ENCODE data around the gene RYR3.

RYR3 gene

GRCh38 chr15:33517944-33518343 is 207.2 kb downstream of the RYR3 start:
- H3K27me3 ChIP-seq (ENCODE audit: low read depth, low read length): no peaks in the 10 kb centered on the region
- no peak overlapping the region for H3K27ac ChIP-seq (ENCODE audit: low read length)
- H3K4me3 ChIP-seq (ENCODE audit: low read depth in 1 of 2, low read length in 2 of 2): no peak overlapping the region
- no peaks in the 10 kb centered on the region for H3K36me3 ChIP-seq (ENCODE audit: control insufficient read depth in 1 of 2, insufficient read depth in 2 of 2, low read length in 2 of 2)
- H3K4me1 ChIP-seq (ENCODE audit: control insufficient read depth in 1 of 2, insufficient read depth in 2 of 2, low read length in 2 of 2): no peaks in the 10 kb centered on the region
- H3K9me3 ChIP-seq (ENCODE audit: control insufficient read depth in 1 of 2, low read length in 2 of 2): no peaks in the 10 kb centered on the region

GRCh38 chr15:33518421-33518820 is 207.7 kb downstream of the RYR3 start:
- no peaks in the 10 kb centered on the region for H3K9me3 ChIP-seq (ENCODE audit: control insufficient read depth in 1 of 2, low read length in 2 of 2)
- H3K27ac ChIP-seq (ENCODE audit: low read length): no peak overlapping the region

GRCh38 chr15:33524274-33524673 is 213.5 kb downstream of the RYR3 start:
- Histone ChIP-seq H3K36me3 (ENCODE audit: control insufficient read depth in 1 of 2, insufficient read depth in 2 of 2, low read length in 2 of 2) (no peaks in the 10 kb centered on the region), H3K4me1 (ENCODE audit: control insufficient read depth in 1 of 2, insufficient read depth in 2 of 2, low read length in 2 of 2) (no peaks in the 10 kb centered on the region), H3K4me3 (ENCODE audit: low read depth in 1 of 2, low read length in 2 of 2) (no peak overlapping the region), H3K9me3 (ENCODE audit: control insufficient read depth in 1 of 2, low read length in 2 of 2) (no peaks in the 10 kb centered on the region), H3K27ac (ENCODE audit: low read length) (no peak overlapping the region), H3K27me3 (ENCODE audit: low read depth, low read length) (no peaks in the 10 kb centered on the region)

More at GRCh38 chr15:33518421-33518820, 207.7 kb downstream of the RYR3 start:
- no peaks in the 10 kb centered on the region for H3K36me3 ChIP-seq (ENCODE audit: control insufficient read depth in 1 of 2, insufficient read depth in 2 of 2, low read length in 2 of 2)
- no peaks in the 10 kb centered on the region for H3K4me1 ChIP-seq (ENCODE audit: control insufficient read depth in 1 of 2, insufficient read depth in 2 of 2, low read length in 2 of 2)
- no peak overlapping the region for H3K4me3 ChIP-seq (ENCODE audit: low read depth in 1 of 2, low read length in 2 of 2)
- H3K27me3 ChIP-seq (ENCODE audit: low read depth, low read length): no peaks in the 10 kb centered on the region

- Histone ChIP-seq H3K36me3 (ENCODE audit: control insufficient read depth in 1 of 2, insufficient read depth in 2 of 2, low read length in 2 of 2) (no peaks in the 10 kb centered on the region), H3K9me3 (ENCODE audit: control insufficient read depth in 1 of 2, low read length in 2 of 2) (no peaks in the 10 kb centered on the region), H3K4me3 (ENCODE audit: low read depth in 1 of 2, low read length in 2 of 2) (no peak overlapping the region), H3K27me3 (ENCODE audit: low read depth, low read length) (no peaks in the 10 kb centered on the region), H3K27ac (ENCODE audit: low read length) (no peak overlapping the region), H3K4me1 (ENCODE audit: control insufficient read depth in 1 of 2, insufficient read depth in 2 of 2, low read length in 2 of 2) (no peaks in the 10 kb centered on the region)
Measured at GRCh38 chr15:33526532-33526931, 215.8 kb downstream of the RYR3 start.

- H3K4me1 ChIP-seq (ENCODE audit: control insufficient read depth in 1 of 2, insufficient read depth in 2 of 2, low read length in 2 of 2): no peaks in the 10 kb centered on the region
- no peak overlapping the region for H3K4me3 ChIP-seq (ENCODE audit: low read depth in 1 of 2, low read length in 2 of 2)
- H3K27me3 ChIP-seq (ENCODE audit: low read depth, low read length): no peaks in the 10 kb centered on the region
- no peak overlapping the region for H3K27ac ChIP-seq (ENCODE audit: low read length)
- H3K9me3 ChIP-seq (ENCODE audit: control insufficient read depth in 1 of 2, low read length in 2 of 2): no peaks in the 10 kb centered on the region
- H3K36me3 ChIP-seq (ENCODE audit: control insufficient read depth in 1 of 2, insufficient read depth in 2 of 2, low read length in 2 of 2): no peaks in the 10 kb centered on the region
Measured at GRCh38 chr15:33533197-33533596, 222.4 kb downstream of the RYR3 start.

GRCh38 chr15:33534642-33535041 is 223.9 kb downstream of the RYR3 start:
- Histone ChIP-seq H3K27me3 (ENCODE audit: low read depth, low read length) (no peaks in the 10 kb centered on the region), H3K4me3 (ENCODE audit: low read depth in 1 of 2, low read length in 2 of 2) (no peak overlapping the region), H3K4me1 (ENCODE audit: control insufficient read depth in 1 of 2, insufficient read depth in 2 of 2, low read length in 2 of 2) (no peaks in the 10 kb centered on the region), H3K9me3 (ENCODE audit: control insufficient read depth in 1 of 2, low read length in 2 of 2) (no peaks in the 10 kb centered on the region), H3K36me3 (ENCODE audit: control insufficient read depth in 1 of 2, insufficient read depth in 2 of 2, low read length in 2 of 2) (no peaks in the 10 kb centered on the region), H3K27ac (ENCODE audit: low read length) (no peak overlapping the region)

GRCh38 chr15:33535135-33535534 is 224.4 kb downstream of the RYR3 start:
- Histone ChIP-seq H3K9me3 (ENCODE audit: control insufficient read depth in 1 of 2, low read length in 2 of 2) (no peaks in the 10 kb centered on the region), H3K36me3 (ENCODE audit: control insufficient read depth in 1 of 2, insufficient read depth in 2 of 2, low read length in 2 of 2) (no peaks in the 10 kb centered on the region), H3K4me1 (ENCODE audit: control insufficient read depth in 1 of 2, insufficient read depth in 2 of 2, low read length in 2 of 2) (no peaks in the 10 kb centered on the region), H3K4me3 (ENCODE audit: low read depth in 1 of 2, low read length in 2 of 2) (no peak overlapping the region), H3K27ac (ENCODE audit: low read length) (no peak overlapping the region), H3K27me3 (ENCODE audit: low read depth, low read length) (no peaks in the 10 kb centered on the region)

- no peaks in the 10 kb centered on the region for H3K27me3 ChIP-seq (ENCODE audit: low read depth, low read length)
- no peak overlapping the region for H3K4me3 ChIP-seq (ENCODE audit: low read depth in 1 of 2, low read length in 2 of 2)
- no peaks in the 10 kb centered on the region for H3K36me3 ChIP-seq (ENCODE audit: control insufficient read depth in 1 of 2, insufficient read depth in 2 of 2, low read length in 2 of 2)
- no peaks in the 10 kb centered on the region for H3K9me3 ChIP-seq (ENCODE audit: control insufficient read depth in 1 of 2, low read length in 2 of 2)
- H3K27ac ChIP-seq (ENCODE audit: low read length): no peak overlapping the region
- H3K4me1 ChIP-seq (ENCODE audit: control insufficient read depth in 1 of 2, insufficient read depth in 2 of 2, low read length in 2 of 2): no peaks in the 10 kb centered on the region
Measured at GRCh38 chr15:33539825-33540573, 229.2 kb downstream of the RYR3 start.

GRCh38 chr15:33543957-33544356 is 233.2 kb downstream of the RYR3 start:
- Histone ChIP-seq H3K4me3 (ENCODE audit: low read depth in 1 of 2, low read length in 2 of 2) (no peak overlapping the region), H3K9me3 (ENCODE audit: control insufficient read depth in 1 of 2, low read length in 2 of 2) (no peaks in the 10 kb centered on the region), H3K27me3 (ENCODE audit: low read depth, low read length) (no peaks in the 10 kb centered on the region), H3K36me3 (ENCODE audit: control insufficient read depth in 1 of 2, insufficient read depth in 2 of 2, low read length in 2 of 2) (no peaks in the 10 kb centered on the region), H3K4me1 (ENCODE audit: control insufficient read depth in 1 of 2, insufficient read depth in 2 of 2, low read length in 2 of 2) (no peaks in the 10 kb centered on the region), H3K27ac (ENCODE audit: low read length) (no peak overlapping the region)

- Histone ChIP-seq H3K27ac (ENCODE audit: low read length) (no peak overlapping the region), H3K27me3 (ENCODE audit: low read depth, low read length) (no peaks in the 10 kb centered on the region), H3K9me3 (ENCODE audit: control insufficient read depth in 1 of 2, low read length in 2 of 2) (no peaks in the 10 kb centered on the region), H3K36me3 (ENCODE audit: control insufficient read depth in 1 of 2, insufficient read depth in 2 of 2, low read length in 2 of 2) (no peaks in the 10 kb centered on the region), H3K4me3 (ENCODE audit: low read depth in 1 of 2, low read length in 2 of 2) (no peak overlapping the region), H3K4me1 (ENCODE audit: control insufficient read depth in 1 of 2, insufficient read depth in 2 of 2, low read length in 2 of 2) (no peaks in the 10 kb centered on the region)
Measured at GRCh38 chr15:33545866-33546265, 235.1 kb downstream of the RYR3 start.

- no peaks in the 10 kb centered on the region for H3K4me1 ChIP-seq (ENCODE audit: control insufficient read depth in 1 of 2, insufficient read depth in 2 of 2, low read length in 2 of 2)
Measured at GRCh38 chr15:33547876-33548275, 237.1 kb downstream of the RYR3 start.

GRCh38 chr15:33551860-33552259 is 241.1 kb downstream of the RYR3 start:
- H3K27ac ChIP-seq (ENCODE audit: low read length): no peak overlapping the region
- no peaks in the 10 kb centered on the region for H3K36me3 ChIP-seq (ENCODE audit: control insufficient read depth in 1 of 2, insufficient read depth in 2 of 2, low read length in 2 of 2)
- no peak overlapping the region for H3K4me3 ChIP-seq (ENCODE audit: low read depth in 1 of 2, low read length in 2 of 2)
- H3K27me3 ChIP-seq (ENCODE audit: low read depth, low read length): no peaks in the 10 kb centered on the region
- H3K9me3 ChIP-seq (ENCODE audit: control insufficient read depth in 1 of 2, low read length in 2 of 2): no peaks in the 10 kb centered on the region
- no peaks in the 10 kb centered on the region for H3K4me1 ChIP-seq (ENCODE audit: control insufficient read depth in 1 of 2, insufficient read depth in 2 of 2, low read length in 2 of 2)

More at GRCh38 chr15:33547876-33548275, 237.1 kb downstream of the RYR3 start:
- H3K9me3 ChIP-seq (ENCODE audit: control insufficient read depth in 1 of 2, low read length in 2 of 2): no peaks in the 10 kb centered on the region
- H3K36me3 ChIP-seq (ENCODE audit: control insufficient read depth in 1 of 2, insufficient read depth in 2 of 2, low read length in 2 of 2): no peaks in the 10 kb centered on the region
- H3K4me3 ChIP-seq (ENCODE audit: low read depth in 1 of 2, low read length in 2 of 2): no peak overlapping the region
- no peaks in the 10 kb centered on the region for H3K27me3 ChIP-seq (ENCODE audit: low read depth, low read length)
- H3K27ac ChIP-seq (ENCODE audit: low read length): no peak overlapping the region

Measured in muscle layer of duodenum (tissue), 2 donors.